IMR-90 (cell line): ENCODE measurements around the gene OBP2B. TPM values are rescaled to one million over a fixed set of nuclear protein-coding genes. Genes with fewer than 3 reads are reported as not detected.
"Not testable (repeated sequence)": the region's sequence is repeated elsewhere in the genome, so short reads cannot be mapped to it uniquely, and the experiment has no call there.

Experiments
- ATAC-seq: fragments of 200-7000 bp; cut with Tn5 transposase; 2 replicates; pipeline ENCODE4 v1.9.1; 2020; ENCODE audit warnings: low read depth, mild to moderate bottlenecking, moderate library complexity
- BruUV-seq: library from RNA; stranded (reverse); fragments of 400-500 nt; replicated peaks from 2 replicates; lab custom pipeline; 2021; lab: Mats Ljungman, UMichigan
- CTCF ChIA-PET: fragments of 300-600 bp; formaldehyde crosslinking; extraction: SDS; loops from one replicate; lab custom pipeline; 2021; ENCODE audit warnings: antibody characterized with exemption; lab: Yijun Ruan, JAX
- POLR2A ChIA-PET: fragments of 300-600 bp; sonication (Branson Sonifier 250); formaldehyde crosslinking; loops from one replicate; lab custom pipeline; 2022; ENCODE audit warnings: antibody characterized with exemption; ENCODE audit not compliant: unreplicated experiment; lab: Charles Lee
- DNase-seq: peaks from one replicate; pipeline ENCODE4 v3.0.0; 2013
- H2AFZ ChIP-seq: replicated peaks from 2 replicates; pipeline ENCODE3; 2013; ENCODE audit warnings: low read length, mild to moderate bottlenecking; ENCODE audit not compliant: poor library complexity
- H2AK5ac ChIP-seq: 2 replicates; pipeline ENCODE4 v1.6.1; 2013; ENCODE audit warnings: low read depth, low read length, inconsistent platforms
- H2AK9ac ChIP-seq: replicated peaks from 2 replicates; pipeline ENCODE3; 2013; ENCODE audit warnings: mild to moderate bottlenecking, low read depth, low read length, moderate library complexity; ENCODE audit not compliant: poor library complexity
- H2BK120ac ChIP-seq: 2 replicates; pipeline ENCODE4 v1.6.1; 2013; ENCODE audit warnings: low read depth, low read length, inconsistent platforms
- H2BK15ac ChIP-seq: 3 replicates; pipeline ENCODE4 v1.6.1; 2013; ENCODE audit warnings: low read depth, low read length, inconsistent platforms
- H2BK20ac ChIP-seq: 2 replicates; pipeline ENCODE4 v1.6.1; 2013; ENCODE audit warnings: low read depth, mild to moderate bottlenecking, inconsistent platforms, low read length, moderate library complexity
- H2BK5ac ChIP-seq: 2 replicates; pipeline ENCODE4 v1.6.1; 2013; ENCODE audit warnings: mild to moderate bottlenecking, low read depth, low read length, inconsistent platforms; ENCODE audit not compliant: poor library complexity, severe bottlenecking
- H3K14ac ChIP-seq: replicated peaks from 2 replicates; pipeline ENCODE4 v1.6.1; 2013; ENCODE audit warnings: low read depth, low read length, inconsistent platforms
- H3K18ac ChIP-seq: 2 replicates; pipeline ENCODE4 v1.6.1; 2013; ENCODE audit warnings: low read depth, low read length, control low read depth
- H3K23ac ChIP-seq: 2 replicates; pipeline ENCODE4 v1.6.1; 2013; ENCODE audit warnings: low read depth, low read length, inconsistent platforms
- H3K27ac ChIP-seq: 2 replicates; pipeline ENCODE4 v1.5.1; 2013; ENCODE audit warnings: mild to moderate bottlenecking, control low read depth, low read length; ENCODE audit not compliant: insufficient read depth
- H3K27me3 ChIP-seq: 2 replicates; pipeline ENCODE4 v1.6.1; 2013; ENCODE audit warnings: low read length; ENCODE audit not compliant: control insufficient read depth, insufficient read depth
- H3K36me3 ChIP-seq: 2 replicates; pipeline ENCODE4 v1.6.1; 2013; ENCODE audit warnings: low read length, mixed read lengths; ENCODE audit not compliant: control insufficient read depth, insufficient read depth
- H3K4ac ChIP-seq: 2 replicates; pipeline ENCODE4 v1.6.1; 2013; ENCODE audit warnings: low read depth, low read length, inconsistent platforms
- H3K4me1 ChIP-seq: 2 replicates; pipeline ENCODE4 v1.6.1; 2013; ENCODE audit warnings: low read length, mixed read lengths; ENCODE audit not compliant: control insufficient read depth, insufficient read depth
- H3K4me2 ChIP-seq: 2 replicates; pipeline ENCODE4 v1.6.1; 2013; ENCODE audit warnings: low read depth, mild to moderate bottlenecking, control low read depth, low read length, moderate library complexity
- H3K4me3 ChIP-seq: 2 replicates; pipeline ENCODE4 v1.5.1; 2013; ENCODE audit warnings: low read depth, mild to moderate bottlenecking, control low read depth, low read length, moderate library complexity; ENCODE audit not compliant: insufficient read depth
- H3K56ac ChIP-seq: 2 replicates; pipeline ENCODE4 v1.6.1; 2013; ENCODE audit warnings: low read length, inconsistent platforms; ENCODE audit not compliant: insufficient read depth; ENCODE audit errors: extremely low read depth
- H3K79me1 ChIP-seq, 2 experiments: 2 replicates each; pipeline ENCODE4 v1.6.1; 2013; ENCODE audit warnings: low read length in 2 of 2, inconsistent platforms in 1 of 2, low read depth in 1 of 2
- H3K9ac ChIP-seq: 2 replicates; pipeline ENCODE4 v1.6.1; 2013; ENCODE audit warnings: low read depth, low read length, control low read depth
- H3K9me1 ChIP-seq: 2 replicates; pipeline ENCODE4 v1.6.1; 2013; ENCODE audit warnings: low read length, inconsistent platforms; ENCODE audit not compliant: insufficient read depth
- H3K9me3 ChIP-seq: 2 replicates; pipeline ENCODE4 v1.6.1; 2013; ENCODE audit warnings: low read length; ENCODE audit not compliant: control insufficient read depth, insufficient read depth
- H4K20me1 ChIP-seq: 2 replicates; pipeline ENCODE4 v1.6.1; 2013; ENCODE audit warnings: low read length, inconsistent platforms; ENCODE audit not compliant: insufficient read depth
- H4K5ac ChIP-seq: 2 replicates; pipeline ENCODE4 v1.6.1; 2013; ENCODE audit warnings: mild to moderate bottlenecking, low read depth, low read length, control low read depth
- H4K8ac ChIP-seq, 2 experiments: 2 replicates each; pipeline ENCODE4 v1.6.1; 2013; ENCODE audit warnings: low read depth in 2 of 2, low read length in 2 of 2, control low read depth in 1 of 2, inconsistent platforms in 1 of 2
- H4K91ac ChIP-seq: 2 replicates; pipeline ENCODE4 v1.6.1; 2013; ENCODE audit warnings: low read depth, low read length, inconsistent platforms; ENCODE audit not compliant: insufficient read depth
- CEBPB ChIP-seq: IDR thresholded peaks from 2 replicates; pipeline ENCODE4 v1.6.1; 2012; ENCODE audit warnings: low read depth, low read length, improper control_type of control experiment
- FOS ChIP-seq: fragments of 150-350 bp; IDR thresholded peaks from 2 replicates; pipeline ENCODE4 v1.6.1; 2016; ENCODE audit warnings: low read depth, low read length
- NFE2L2 ChIP-seq: fragments of 150-350 bp; IDR thresholded peaks from 2 replicates; pipeline ENCODE4 v1.6.1; 2016; ENCODE audit warnings: low read depth, mild to moderate bottlenecking, low read length
- RAD21 ChIP-seq: IDR thresholded peaks from 2 replicates; pipeline ENCODE4 v1.6.1; 2012; ENCODE audit warnings: low read length, improper control_type of control experiment
- RFX5 ChIP-seq: IDR thresholded peaks from 2 replicates; pipeline ENCODE4 v1.8.0; 2012; ENCODE audit warnings: low read depth, mild to moderate bottlenecking, low read length, moderate library complexity
- WGBS, 2 experiments: methylation state at CpG; one replicate each; pipeline versions ENCODE4 v1.1.5 to v1.1.7; 2013; ENCODE audit warnings: missing lambda C conversion rate in 2 of 2; ENCODE audit not compliant: insufficient read length in 1 of 2; ENCODE audit errors: extremely low coverage in 2 of 2; 5-methylcytosine and 5-hydroxymethylcytosine counted together
- dilution Hi-C: fragments of 300-500 bp; cut with HindIII; formaldehyde crosslinking; loops from one replicate; pipeline ENCODE4 v1.14.3; 2018; ENCODE audit warnings: low sequenced_read_pairs; ENCODE audit not compliant: unreplicated experiment
- in situ Hi-C: fragments of 300-500 bp; cut with MboI; formaldehyde crosslinking; loops from 3 replicates; pipeline ENCODE4 v1.14.3; 2019; ENCODE audit warnings: low sequenced_read_pairs, inconsistent platforms, mixed read lengths
- intact Hi-C: fragments of 100-400 bp; cut with micrococcal nuclease; formaldehyde crosslinking; loops from 2 replicates; pipeline ENCODE4 v1.10.0; 2022
- polyA plus RNA-seq, 3 experiments: library from polyadenylated mRNA; depleted of rRNA; stranded (reverse); fragments of >200 nt; gene quantifications; 2 replicates each; pipeline ENCODE4 v1.2.3, GENCODE V29; 2012; ENCODE audit warnings: low replicate concordance in 1 of 3
- total RNA-seq: library from RNA; depleted of rRNA; stranded (reverse); fragments of >200 nt; gene quantifications from 2 replicates; pipeline ENCODE4 v1.2.3, GENCODE V29; 2012
- TF ChIP-seq, protein P1 (sequence below): conservative IDR thresholded peaks from 2 replicates; pipeline ENCODE4 v1.5.1; 2012; ENCODE audit warnings: mild to moderate bottlenecking, low read depth, low read length, improper control_type of control experiment

Gene OBP2B
- total and polyA plus RNA-seq, 2 of the 4 experiments (the other 2 are of a cell fraction): not detected

DNA sequence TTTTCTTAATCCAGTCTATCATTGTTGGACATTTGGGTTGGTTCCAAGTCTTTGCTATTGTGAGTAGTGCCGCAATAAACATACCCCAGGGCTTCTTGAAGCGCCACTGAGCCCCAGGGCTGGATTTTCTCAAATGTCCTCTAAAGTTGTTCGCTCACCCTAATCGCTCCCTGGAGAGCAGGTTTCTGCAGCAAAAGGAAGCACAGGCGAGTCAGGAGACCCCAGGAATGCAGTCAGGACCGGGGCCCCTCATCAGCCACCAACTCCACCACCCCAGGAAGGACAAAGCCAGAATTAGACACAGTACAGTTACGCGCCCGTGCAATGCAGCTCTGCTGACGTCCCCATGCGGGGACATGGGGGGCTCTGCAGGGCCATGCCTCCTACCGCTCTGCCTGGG lies 15.7 kb upstream of the OBP2B start:
- Histone ChIP-seq H2BK20ac (no peak overlapping the region), H3K14ac (no peak overlapping the region), H3K23ac (no peak overlapping the region), H3K36me3 (no peaks in the 10 kb centered on the region), H3K4ac (no peak overlapping the region), H2AK9ac (no peak overlapping the region), H3K27ac (no peak overlapping the region), H2BK120ac (no peak overlapping the region), H2BK15ac (no peak overlapping the region), H3K9me1 (no peaks in the 10 kb centered on the region), H3K56ac (no peak overlapping the region), H3K9ac (no peak overlapping the region), H3K9me3 (no peaks in the 10 kb centered on the region), H2BK5ac (no peak overlapping the region), H2AFZ (no peak overlapping the region), H3K27me3 (peaks cover 11% of the 10 kb centered on the region), H2AK5ac (no peak overlapping the region), H3K79me1 (no peaks in the 10 kb centered on the region), H3K4me3 (no peak overlapping the region), H3K4me2 (no peak overlapping the region), H3K18ac (no peak overlapping the region), H4K5ac (no peak overlapping the region), H4K8ac (no peak overlapping the region), H4K20me1 (no peaks in the 10 kb centered on the region), H4K91ac (no peak overlapping the region), H3K4me1 (no peaks in the 10 kb centered on the region)
- no peak for DNase-seq
- TF ChIP-seq RAD21: no peak
- no peak for TF ChIP-seq FOS
- TF ChIP-seq, protein P1, sequence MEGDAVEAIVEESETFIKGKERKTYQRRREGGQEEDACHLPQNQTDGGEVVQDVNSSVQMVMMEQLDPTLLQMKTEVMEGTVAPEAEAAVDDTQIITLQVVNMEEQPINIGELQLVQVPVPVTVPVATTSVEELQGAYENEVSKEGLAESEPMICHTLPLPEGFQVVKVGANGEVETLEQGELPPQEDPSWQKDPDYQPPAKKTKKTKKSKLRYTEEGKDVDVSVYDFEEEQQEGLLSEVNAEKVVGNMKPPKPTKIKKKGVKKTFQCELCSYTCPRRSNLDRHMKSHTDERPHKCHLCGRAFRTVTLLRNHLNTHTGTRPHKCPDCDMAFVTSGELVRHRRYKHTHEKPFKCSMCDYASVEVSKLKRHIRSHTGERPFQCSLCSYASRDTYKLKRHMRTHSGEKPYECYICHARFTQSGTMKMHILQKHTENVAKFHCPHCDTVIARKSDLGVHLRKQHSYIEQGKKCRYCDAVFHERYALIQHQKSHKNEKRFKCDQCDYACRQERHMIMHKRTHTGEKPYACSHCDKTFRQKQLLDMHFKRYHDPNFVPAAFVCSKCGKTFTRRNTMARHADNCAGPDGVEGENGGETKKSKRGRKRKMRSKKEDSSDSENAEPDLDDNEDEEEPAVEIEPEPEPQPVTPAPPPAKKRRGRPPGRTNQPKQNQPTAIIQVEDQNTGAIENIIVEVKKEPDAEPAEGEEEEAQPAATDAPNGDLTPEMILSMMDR: no peak
- TF ChIP-seq RFX5: no peak
- TF ChIP-seq NFE2L2: no peak
- no peak for TF ChIP-seq CEBPB
- WGBS, 2 experiments: no CpG with 5 or more reads among the region's 12 CpGs
- ChIA-PET POLR2A (no interaction called here), CTCF (no interaction called here)
- BruUV-seq: no TSS peak
- intact Hi-C loops (no loop called here), in situ Hi-C loops (no loop called here), dilution Hi-C loops (no loop called here)
- ATAC-seq: no peak

DNA sequence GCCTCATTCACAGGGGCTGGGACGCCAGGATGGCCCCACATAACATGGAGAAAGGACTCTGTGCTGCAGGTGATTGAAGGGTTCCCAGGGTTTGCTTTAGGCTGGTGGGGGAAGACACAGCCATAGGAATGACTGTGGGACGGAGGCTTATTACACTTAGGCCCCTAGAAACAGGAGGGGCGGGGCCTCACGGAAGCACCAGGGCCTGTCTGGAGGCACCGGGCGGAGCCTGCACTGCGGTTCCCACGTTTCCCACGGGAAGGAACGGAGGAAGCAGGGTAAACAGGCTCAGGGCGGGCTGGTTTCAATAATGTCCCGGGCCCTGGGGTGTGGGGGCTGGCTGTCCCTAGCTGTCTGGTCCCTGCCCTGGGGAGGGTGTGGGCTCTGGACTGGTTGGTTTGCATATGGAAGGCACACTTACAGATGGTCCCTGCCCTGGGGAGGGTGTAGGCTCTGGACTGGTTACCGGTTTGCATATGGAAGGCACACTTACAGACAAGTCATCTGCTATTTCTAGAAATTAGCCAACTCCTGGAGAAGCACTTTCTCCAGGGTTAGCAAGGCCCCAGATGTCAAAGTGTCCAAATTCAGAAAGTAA lies 14.2 kb upstream of the OBP2B start:
- H4K5ac ChIP-seq, H2AFZ ChIP-seq, H3K9me1 ChIP-seq, dilution Hi-C loops, H3K9me3 ChIP-seq, H3K79me1 ChIP-seq, H3K4me3 ChIP-seq, H2BK5ac ChIP-seq, H2BK15ac ChIP-seq, POLR2A ChIA-PET, H3K27ac ChIP-seq, H2AK5ac ChIP-seq, H2BK120ac ChIP-seq, H3K9ac ChIP-seq, BruUV-seq, H4K8ac ChIP-seq, ATAC-seq, H3K4me2 ChIP-seq, H3K18ac ChIP-seq, H3K36me3 ChIP-seq, H4K20me1 ChIP-seq, intact Hi-C loops, H2BK20ac ChIP-seq, H4K91ac ChIP-seq, H3K23ac ChIP-seq, H3K56ac ChIP-seq, H2AK9ac ChIP-seq, H3K4ac ChIP-seq, H3K4me1 ChIP-seq, CTCF ChIA-PET, DNase-seq, in situ Hi-C loops, H3K14ac ChIP-seq: not testable (repeated sequence)
- peaks cover 13% of the 10 kb centered on the region; the same call in 1 of the 2 replicates for H3K27me3 ChIP-seq
- WGBS, 2 experiments: 0% methylated on average over 1 of the region's 13 CpGs; no CpG with 5 or more reads in 1 of the 2 experiments
